GM23338 (cell line): Measurements from ENCODE around the gene KCNMA1. TPM values are rescaled to one million over a fixed set of nuclear protein-coding genes. Genes with fewer than 3 reads are reported as not detected.

Experiments
- ATAC-seq: fragments of 200-7000 bp; cut with Tn5 transposase; 3 replicates; pipeline ENCODE4 v1.9.1; 2020
- DNase-seq: peaks from one replicate; pipeline ENCODE4 v3.0.0-alpha.2; 2015; ENCODE audit warnings: low spot score
- H2AFZ ChIP-seq: fragments of 200-600 bp; sonication (generic); 2 replicates; pipeline ENCODE4 v1.8.0; 2016; ENCODE audit warnings: antibody characterized with exemption, mild to moderate bottlenecking, moderate library complexity
- H3F3A ChIP-seq: fragments of 200-600 bp; sonication (generic); replicated peaks from 2 replicates; pipeline ENCODE4 v1.8.0; 2017; ENCODE audit warnings: antibody characterized with exemption, mixed run types, low read depth
- H3K27ac ChIP-seq: fragments of 200-600 bp; sonication (generic); 2 replicates; pipeline ENCODE4 v1.6.1; 2016; ENCODE audit warnings: low read depth
- H3K27me3 ChIP-seq: fragments of 200-600 bp; sonication (generic); 2 replicates; pipeline ENCODE4 v1.8.0; 2016; ENCODE audit warnings: mild to moderate bottlenecking, mixed run types, moderate library complexity; ENCODE audit not compliant: insufficient read depth
- H3K36me3 ChIP-seq: fragments of 200-600 bp; sonication (generic); 2 replicates; pipeline ENCODE4 v1.8.0; 2016; ENCODE audit warnings: mild to moderate bottlenecking; ENCODE audit not compliant: insufficient read depth
- H3K4me1 ChIP-seq: fragments of 200-600 bp; sonication (generic); 2 replicates; pipeline ENCODE4 v1.8.0; 2016; ENCODE audit warnings: mild to moderate bottlenecking, moderate library complexity; ENCODE audit not compliant: insufficient read depth
- H3K4me2 ChIP-seq: fragments of 200-600 bp; sonication (generic); 2 replicates; pipeline ENCODE4 v1.7.1; 2017; ENCODE audit warnings: mixed run types
- H3K4me3 ChIP-seq: fragments of 200-600 bp; sonication (generic); 2 replicates; pipeline ENCODE4 v1.6.1; 2016; ENCODE audit warnings: mixed run types
- H3K79me2 ChIP-seq: fragments of 200-600 bp; sonication (generic); replicated peaks from 2 replicates; pipeline ENCODE4 v1.8.0; 2017; ENCODE audit warnings: mild to moderate bottlenecking; ENCODE audit not compliant: insufficient read depth
- H3K9me2 ChIP-seq: fragments of 200-600 bp; sonication (generic); 2 replicates; pipeline ENCODE4 v1.8.0; 2017; ENCODE audit not compliant: insufficient read depth
- H4K20me1 ChIP-seq: fragments of 200-600 bp; sonication (generic); replicated peaks from 2 replicates; pipeline ENCODE4 v1.8.0; 2017; ENCODE audit warnings: mild to moderate bottlenecking; ENCODE audit not compliant: insufficient read depth
- H3K27ac Mint-ChIP-seq: 2 replicates; pipeline ENCODE4 v1.8.0; 2020; ENCODE audit warnings: inconsistent platforms, mild to moderate bottlenecking, moderate library complexity, mixed read lengths
- H3K27me3 Mint-ChIP-seq: 3 replicates; pipeline ENCODE4 v1.8.0; 2022; ENCODE audit warnings: low read depth, mild to moderate bottlenecking, moderate library complexity, mixed read lengths, inconsistent platforms; ENCODE audit not compliant: insufficient read depth, poor library complexity
- H3K36me3 Mint-ChIP-seq: 3 replicates; pipeline ENCODE4 v1.8.0; 2021; ENCODE audit warnings: low read depth, mild to moderate bottlenecking, inconsistent platforms, moderate library complexity, mixed read lengths
- H3K4me1 Mint-ChIP-seq: 3 replicates; pipeline ENCODE4 v1.8.0; 2020; ENCODE audit warnings: mild to moderate bottlenecking, inconsistent platforms, mixed read lengths
- H3K4me3 Mint-ChIP-seq: 3 replicates; pipeline ENCODE4 v1.8.0; 2021; ENCODE audit warnings: moderate library complexity, mild to moderate bottlenecking, inconsistent platforms, mixed read lengths
- H3K9me3 Mint-ChIP-seq: 3 replicates; pipeline ENCODE4 v1.8.0; 2020; ENCODE audit warnings: moderate library complexity, mild to moderate bottlenecking, inconsistent platforms, mixed read lengths
- CTCF ChIP-seq, 2 experiments: fragments of 200-600 bp in 1 of 2; sonication (generic) in 1 of 2; conservative IDR thresholded peaks; 2 replicates each; pipeline versions ENCODE4 v1.5.1 to v1.6.1; 2016 to 2017; ENCODE audit warnings: antibody characterized with exemption in 2 of 2, low read depth in 2 of 2, mild to moderate bottlenecking in 2 of 2, moderate library complexity in 1 of 2
- ETS1 ChIP-seq: IDR thresholded peaks from 2 replicates; pipeline ENCODE4 v1.6.1; 2016; ENCODE audit warnings: antibody characterized with exemption
- EZH2phosphoT487 ChIP-seq: fragments of 200-600 bp; sonication (generic); IDR thresholded peaks from one replicate; pipeline ENCODE4 v1.8.1; 2018; ENCODE audit warnings: antibody characterized with exemption; ENCODE audit not compliant: unreplicated experiment
- POLR2AphosphoS5 ChIP-seq: IDR thresholded peaks from 2 replicates; pipeline ENCODE4 v1.6.1; 2016; ENCODE audit warnings: antibody characterized with exemption, low read depth
- ZNF331 ChIP-seq: fragments of 250-450 bp; sonication (Bioruptor Pico); IDR thresholded peaks from 2 replicates; pipeline ENCODE4 v1.5.0; 2020; ENCODE audit warnings: low read depth, mild to moderate bottlenecking, moderate library complexity
- ZNF462 ChIP-seq: fragments of 250-450 bp; sonication (Bioruptor Pico); IDR thresholded peaks from 2 replicates; pipeline ENCODE4 v1.5.0; 2020; ENCODE audit warnings: mild to moderate bottlenecking, moderate library complexity
- polyA plus RNA-seq: library from polyadenylated mRNA; unstranded; fragments of >200 nt; fragmentation: Nextera tagmentation; extraction: Ambion mirVana; gene quantifications from 2 replicates; pipeline ENCODE4 v1.2.1, GENCODE V29; 2016
- total RNA-seq: library from RNA; depleted of rRNA; stranded (reverse); fragments of >200 nt; shearing (Covaris generic); gene quantifications from 2 replicates; pipeline ENCODE4 v1.2.3, GENCODE V29; 2014

The KCNMA1 gene
- total and polyA plus RNA-seq, 2 experiments from 2014 or later: 8.2 to 9.0 TPM

GRCh38 chr10:77267703-77268675, 369.6 kb downstream of the KCNMA1 start:
- Mint-ChIP-seq H3K4me1 (no peaks in the 10 kb centered on the region), H3K27ac (no peak overlapping the region), H3K36me3 (no peaks in the 10 kb centered on the region), H3K27me3 (peaks cover 2% of the 10 kb centered on the region), H3K4me3 (no peak overlapping the region), H3K9me3 (no peaks in the 10 kb centered on the region)
- no peaks in the 10 kb centered on the region for H3K27me3 ChIP-seq
- no peak overlapping the region for H2AFZ ChIP-seq
- H3K4me3 ChIP-seq: no peak overlapping the region
- H3F3A ChIP-seq: no peaks in the 10 kb centered on the region
- H4K20me1 ChIP-seq: no peaks in the 10 kb centered on the region
- no peaks in the 10 kb centered on the region for H3K36me3 ChIP-seq
- DNase-seq (no peak), ATAC-seq (no peak)
- H3K4me1 ChIP-seq: no peaks in the 10 kb centered on the region
- H3K4me2 ChIP-seq: no peak overlapping the region
- H3K79me2 ChIP-seq: no peaks in the 10 kb centered on the region
- no peaks in the 10 kb centered on the region for H3K9me2 ChIP-seq
- TF ChIP-seq ETS1 (no peak), ZNF462 (CRISPR knock-in tag) (no peak)
- no peak overlapping the region for H3K27ac ChIP-seq

- Histone ChIP-seq H3F3A (no peaks in the 10 kb centered on the region), H3K27ac (no peak overlapping the region), H4K20me1 (no peaks in the 10 kb centered on the region), H3K4me2 (no peak overlapping the region), H3K79me2 (no peaks in the 10 kb centered on the region), H3K4me1 (no peaks in the 10 kb centered on the region), H3K9me2 (no peaks in the 10 kb centered on the region; the same call in 1 of the 2 replicates), H2AFZ (no peak overlapping the region), H3K27me3 (no peaks in the 10 kb centered on the region), H3K4me3 (no peak overlapping the region), H3K36me3 (no peaks in the 10 kb centered on the region)
- Mint-ChIP-seq H3K27ac (no peak overlapping the region), H3K4me1 (no peaks in the 10 kb centered on the region), H3K27me3 (peaks cover 2% of the 10 kb centered on the region), H3K4me3 (no peak overlapping the region), H3K36me3 (no peaks in the 10 kb centered on the region), H3K9me3 (no peaks in the 10 kb centered on the region)
- DNase-seq (no peak), ATAC-seq (no peak)
- TF ChIP-seq POLR2AphosphoS5 (no peak), EZH2phosphoT487 (no peak), ETS1 (no peak), CTCF (conservative IDR thresholded peaks at IDR 0.05; ENCODE audit: low read depth in 2 of 2) (no peak), ZNF331 (CRISPR knock-in tag) (no peak)
Observed at GRCh38 chr10:77266242-77266641, 371.4 kb downstream of the KCNMA1 start.
